ENCODE measurements around the gene CAMK4. TPM values are rescaled to one million over a fixed set of nuclear protein-coding genes. Genes with fewer than 3 reads are reported as not detected.

CAMK4 gene
- total RNA-seq, 4 donors from 2014 or later: 0.19 to 1.1 (median 0.56) TPM

DNA sequence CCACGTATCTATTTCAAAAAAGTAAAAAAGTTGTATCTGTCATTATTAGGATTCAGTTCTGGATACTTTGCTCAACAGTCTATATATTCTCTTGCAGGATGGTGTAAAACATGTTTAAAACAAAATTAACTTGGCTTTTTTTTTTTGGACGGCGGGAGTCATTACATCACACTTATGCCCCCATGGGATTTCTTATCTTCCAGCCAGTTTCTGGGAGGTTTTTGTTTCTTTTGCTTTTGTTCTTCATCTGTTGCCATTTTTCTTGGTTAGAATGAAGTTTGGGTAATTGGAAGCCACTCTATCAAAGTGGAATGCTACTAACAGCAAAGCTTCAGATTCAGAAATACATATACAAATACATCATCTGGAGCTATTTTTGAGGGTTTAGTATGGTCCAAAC, 289.9 kb downstream of the CAMK4 start:
- TF ChIP-seq, protein P1, sequence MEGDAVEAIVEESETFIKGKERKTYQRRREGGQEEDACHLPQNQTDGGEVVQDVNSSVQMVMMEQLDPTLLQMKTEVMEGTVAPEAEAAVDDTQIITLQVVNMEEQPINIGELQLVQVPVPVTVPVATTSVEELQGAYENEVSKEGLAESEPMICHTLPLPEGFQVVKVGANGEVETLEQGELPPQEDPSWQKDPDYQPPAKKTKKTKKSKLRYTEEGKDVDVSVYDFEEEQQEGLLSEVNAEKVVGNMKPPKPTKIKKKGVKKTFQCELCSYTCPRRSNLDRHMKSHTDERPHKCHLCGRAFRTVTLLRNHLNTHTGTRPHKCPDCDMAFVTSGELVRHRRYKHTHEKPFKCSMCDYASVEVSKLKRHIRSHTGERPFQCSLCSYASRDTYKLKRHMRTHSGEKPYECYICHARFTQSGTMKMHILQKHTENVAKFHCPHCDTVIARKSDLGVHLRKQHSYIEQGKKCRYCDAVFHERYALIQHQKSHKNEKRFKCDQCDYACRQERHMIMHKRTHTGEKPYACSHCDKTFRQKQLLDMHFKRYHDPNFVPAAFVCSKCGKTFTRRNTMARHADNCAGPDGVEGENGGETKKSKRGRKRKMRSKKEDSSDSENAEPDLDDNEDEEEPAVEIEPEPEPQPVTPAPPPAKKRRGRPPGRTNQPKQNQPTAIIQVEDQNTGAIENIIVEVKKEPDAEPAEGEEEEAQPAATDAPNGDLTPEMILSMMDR (IDR thresholded peaks at IDR 0.05; ENCODE audit: low read depth): no peak

DNA sequence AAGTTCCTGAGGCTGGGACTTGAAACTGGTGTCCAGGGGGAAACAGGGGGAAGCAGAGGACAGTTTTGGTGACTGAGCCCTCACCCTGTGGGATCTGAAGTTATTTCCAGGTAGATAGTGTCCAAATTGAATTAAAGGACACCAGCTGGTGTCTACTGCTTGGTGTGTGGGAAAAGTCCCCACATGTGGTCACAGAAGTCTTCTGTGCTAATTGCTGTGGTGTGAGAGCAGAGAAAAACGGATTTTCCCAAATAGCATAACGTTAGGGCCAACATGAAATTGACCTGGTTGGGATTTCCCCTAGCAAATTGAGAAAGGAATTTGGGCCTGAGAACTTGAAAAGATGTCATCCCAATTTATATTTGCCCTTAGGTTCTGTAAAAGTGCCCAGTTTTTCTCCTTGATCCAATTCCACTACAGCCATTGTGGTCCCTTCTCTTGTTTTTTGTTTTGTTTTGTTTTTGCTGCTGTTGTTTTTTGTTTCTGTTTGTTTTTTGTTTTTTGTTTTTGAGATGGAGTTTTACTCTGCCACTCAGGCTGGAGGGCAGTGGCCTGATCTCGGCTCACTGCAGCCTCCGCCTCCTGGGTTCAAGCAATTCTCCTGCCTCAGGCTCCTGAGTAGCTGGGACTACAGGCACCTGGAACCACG, 293.8 kb downstream of the CAMK4 start:
- TF ChIP-seq, protein P1 (IDR thresholded peaks at IDR 0.05; ENCODE audit: low read depth): no peak

DNA sequence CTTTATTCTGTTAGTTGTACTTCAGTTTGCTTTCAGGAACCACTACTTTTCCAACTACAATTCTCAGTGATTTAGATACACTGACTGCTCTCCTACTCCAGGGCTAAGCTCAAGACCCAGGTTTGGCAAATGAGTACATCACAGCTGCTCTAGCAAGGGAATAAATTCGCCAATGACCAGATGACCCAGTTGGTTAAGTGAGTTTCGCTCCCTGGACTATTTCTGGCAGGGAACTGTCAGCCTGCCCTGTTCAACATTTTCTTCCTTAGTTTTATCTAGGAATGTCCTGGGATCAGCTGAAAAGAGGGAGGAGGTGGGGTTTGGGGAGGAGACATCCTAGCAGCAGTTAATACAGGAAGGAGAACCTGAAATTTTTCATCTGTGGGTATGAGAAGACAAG, 294.6 kb downstream of the CAMK4 start:
- TF ChIP-seq, protein P1 (IDR thresholded peaks at IDR 0.05; ENCODE audit: low read depth): no peak

DNA sequence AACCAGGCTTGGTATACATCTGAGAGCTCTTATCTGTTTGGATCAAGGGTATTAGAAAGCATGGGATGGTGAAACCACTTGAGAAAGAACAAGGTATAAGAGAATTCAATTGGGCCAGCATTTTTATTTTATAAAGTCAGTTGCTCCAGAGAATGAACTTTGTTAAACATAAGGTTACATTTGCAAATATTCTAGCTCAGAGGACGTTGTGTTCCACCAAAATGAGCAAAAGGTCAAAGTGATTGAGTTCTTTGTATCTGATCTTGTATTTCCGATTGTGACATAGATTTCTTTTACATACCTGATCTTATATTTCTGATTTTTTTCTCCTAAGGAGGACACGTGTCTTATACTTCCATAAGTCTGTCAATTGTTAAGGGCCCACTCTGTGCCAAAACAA, 296.7 kb downstream of the CAMK4 start:
- TF ChIP-seq, protein P1 (IDR thresholded peaks at IDR 0.05; ENCODE audit: low read depth): no peak

DNA sequence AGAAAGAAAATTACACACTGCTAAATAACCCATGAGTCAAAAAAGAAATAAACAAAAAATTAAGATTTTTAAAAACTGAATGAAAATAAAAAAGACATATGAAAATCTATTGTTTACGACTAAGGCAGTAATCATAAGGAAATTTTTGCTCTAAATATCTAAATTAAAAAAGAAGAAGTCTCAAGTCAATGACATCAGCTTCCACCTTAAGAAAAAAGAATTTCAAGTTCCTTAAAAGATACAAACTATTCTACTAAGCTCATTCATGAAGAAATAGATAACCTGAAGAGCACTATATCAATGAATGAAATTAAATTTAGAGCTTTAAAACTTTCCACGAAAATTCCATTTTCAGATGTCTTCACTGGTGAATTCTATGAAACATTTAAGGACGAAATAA, 303.9 kb downstream of the CAMK4 start:
- TF ChIP-seq, protein P1 (IDR thresholded peaks at IDR 0.05; ENCODE audit: low read depth): no peak

DNA sequence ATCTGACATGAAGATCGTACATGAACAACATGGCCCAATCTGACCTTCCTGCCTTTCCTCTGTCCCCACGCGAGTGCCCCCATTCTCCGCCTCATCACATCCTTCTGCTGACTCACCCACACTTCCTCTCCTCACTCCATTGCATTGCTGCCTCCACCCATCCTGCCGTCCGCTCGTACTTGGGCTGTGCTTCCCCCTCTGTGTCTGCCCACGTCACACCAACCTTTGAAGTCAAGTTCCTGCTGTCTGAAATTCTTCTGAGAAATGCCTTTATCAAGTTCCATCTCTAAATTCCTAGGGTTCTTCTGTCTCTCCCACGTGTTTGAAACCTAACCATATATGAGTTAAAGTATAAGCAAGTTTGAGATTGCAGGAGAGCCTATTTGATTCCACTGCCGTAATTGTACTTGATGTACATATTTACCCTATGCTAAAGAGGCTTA, 306.1 kb downstream of the CAMK4 start:
- TF ChIP-seq, protein P1 (IDR thresholded peaks at IDR 0.05; ENCODE audit: low read depth): no peak

DNA sequence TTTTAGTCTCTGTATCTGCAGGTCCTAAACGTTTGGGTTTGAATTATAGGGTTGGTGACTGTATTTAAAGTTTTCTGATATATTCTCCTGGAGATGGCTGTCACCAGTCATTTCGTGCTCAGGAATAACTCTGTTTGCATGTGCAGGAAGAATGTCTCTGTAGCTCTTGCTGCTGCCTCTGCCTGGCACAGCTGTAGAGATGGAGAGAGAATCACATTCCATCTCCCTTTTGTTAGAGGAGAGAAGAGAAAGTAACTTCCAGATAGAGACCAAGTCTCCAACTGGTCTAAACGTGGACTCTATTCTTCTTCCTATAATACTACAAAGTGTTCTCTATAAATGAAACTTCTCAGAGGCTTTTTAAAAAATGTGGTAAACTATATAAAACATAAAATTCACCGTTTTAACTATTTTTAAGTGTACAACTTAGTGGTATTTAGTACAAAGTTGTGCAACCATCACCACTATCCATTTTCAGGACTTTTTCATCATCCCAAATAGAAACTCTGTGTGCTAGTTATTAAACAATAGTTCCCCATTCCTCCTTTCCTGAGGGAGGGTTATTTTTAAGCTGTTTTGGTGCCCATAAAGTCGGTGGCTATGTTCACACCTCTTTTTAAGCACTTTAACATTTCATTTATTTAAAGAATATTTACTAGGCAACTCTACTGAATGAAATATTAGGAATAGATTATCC, 308.9 kb downstream of the CAMK4 start:
- TF ChIP-seq, protein P1 (IDR thresholded peaks at IDR 0.05; ENCODE audit: low read depth): no peak
